Smooth muscle cell (in vitro differentiated cells): ENCODE results near the gene SLAMF7. TPM values are rescaled to one million over a fixed set of nuclear protein-coding genes. Genes with fewer than 3 reads are reported as not detected.
"Not testable (repeated sequence)": the region's sequence is repeated elsewhere in the genome, so short reads cannot be mapped to it uniquely, and the experiment has no call there.

Experiments used
- DNase-seq: peaks from one replicate; lab custom pipeline; 2025; ENCODE audit not compliant: unreplicated experiment; lab: John Stamatoyannopoulos, UW
- H2AFZ ChIP-seq: fragments of 200-600 bp; sonication (generic); 2 replicates; pipeline ENCODE4 v1.6.0; 2016; ENCODE audit warnings: antibody characterized with exemption, low read depth, mild to moderate bottlenecking
- H3F3A ChIP-seq: fragments of 200-600 bp; sonication (generic); 2 replicates; pipeline ENCODE4 v1.6.0; 2017; ENCODE audit warnings: antibody characterized with exemption, low read depth
- H3K27ac ChIP-seq: fragments of 200-600 bp; sonication (generic); 2 replicates; pipeline ENCODE4 v1.5.1; 2016; ENCODE audit warnings: low read depth, mild to moderate bottlenecking
- H3K27me3 ChIP-seq: fragments of 200-600 bp; sonication (generic); 2 replicates; pipeline ENCODE4 v1.6.1; 2016; ENCODE audit warnings: low read depth, mild to moderate bottlenecking
- H3K36me3 ChIP-seq: fragments of 200-600 bp; sonication (generic); 2 replicates; pipeline ENCODE4 v1.5.1; 2016; ENCODE audit warnings: low read depth
- H3K4me1 ChIP-seq: fragments of 200-600 bp; sonication (generic); 2 replicates; pipeline ENCODE4 v1.5.1; 2016; ENCODE audit warnings: low read depth
- H3K4me2 ChIP-seq: fragments of 200-600 bp; sonication (generic); 2 replicates; pipeline ENCODE4 v1.6.0; 2016; ENCODE audit warnings: mild to moderate bottlenecking
- H3K4me3 ChIP-seq: fragments of 200-600 bp; sonication (generic); 2 replicates; pipeline ENCODE4 v1.5.1; 2016; ENCODE audit warnings: mild to moderate bottlenecking
- H3K79me2 ChIP-seq: fragments of 200-600 bp; sonication (generic); 2 replicates; pipeline ENCODE4 v1.6.0; 2016; ENCODE audit warnings: low read depth, mild to moderate bottlenecking
- H3K9ac ChIP-seq: fragments of 200-600 bp; sonication (generic); 2 replicates; pipeline ENCODE4 v1.6.0; 2016; ENCODE audit warnings: low read depth
- H3K9me3 ChIP-seq: fragments of 200-600 bp; sonication (generic); replicated peaks from 2 replicates; pipeline ENCODE4 v1.5.1; 2016; ENCODE audit warnings: low read depth
- H4K20me1 ChIP-seq: fragments of 200-600 bp; sonication (generic); 2 replicates; pipeline ENCODE4 v1.6.0; 2016; ENCODE audit warnings: low read depth
- WGBS: methylation state at CpG from one replicate; pipeline ENCODE4 v1.1.7; 2016; ENCODE audit warnings: low lambda C conversion rate; 5-methylcytosine and 5-hydroxymethylcytosine counted together
- polyA plus RNA-seq: library from polyadenylated mRNA; unstranded; fragments of >200 nt; fragmentation: Nextera tagmentation; extraction: Ambion mirVana; gene quantifications from 2 replicates; pipeline ENCODE4 v1.2.1, GENCODE V29; 2016
- total RNA-seq: library from RNA; depleted of rRNA; stranded (reverse); fragments of >200 nt; gene quantifications from 2 replicates; pipeline ENCODE4 v1.2.3, GENCODE V29; 2014
- TF ChIP-seq, protein P1 (sequence below): fragments of 200-600 bp; sonication (generic); IDR thresholded peaks from 2 replicates; pipeline ENCODE4 v1.5.1; 2017; ENCODE audit warnings: borderline replicate concordance, mild to moderate bottlenecking, antibody characterized with exemption; ENCODE audit not compliant: insufficient read depth, poor library complexity, severe bottlenecking

Gene SLAMF7
- total and polyA plus RNA-seq, 2 experiments from 2014 or later = not detected

DNA sequence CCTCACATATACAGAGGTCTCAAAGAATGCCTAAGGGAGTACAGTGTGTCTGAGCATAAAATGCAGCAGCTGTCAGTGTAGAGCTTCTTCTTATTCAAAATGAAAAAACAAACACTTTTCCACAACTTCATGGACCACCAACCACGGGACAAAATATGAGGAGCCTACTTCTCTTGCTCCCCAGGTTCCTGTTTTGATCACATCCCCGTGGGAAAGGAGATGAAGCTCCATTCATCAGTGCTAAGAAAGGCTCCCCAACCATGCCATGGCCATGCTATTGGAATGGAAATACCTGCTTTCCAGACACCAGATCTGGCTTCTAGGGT lies 27.8 kb upstream of the SLAMF7 start:
- no peaks in the 10 kb centered on the region for H3K79me2 ChIP-seq
- TF ChIP-seq, protein P1, sequence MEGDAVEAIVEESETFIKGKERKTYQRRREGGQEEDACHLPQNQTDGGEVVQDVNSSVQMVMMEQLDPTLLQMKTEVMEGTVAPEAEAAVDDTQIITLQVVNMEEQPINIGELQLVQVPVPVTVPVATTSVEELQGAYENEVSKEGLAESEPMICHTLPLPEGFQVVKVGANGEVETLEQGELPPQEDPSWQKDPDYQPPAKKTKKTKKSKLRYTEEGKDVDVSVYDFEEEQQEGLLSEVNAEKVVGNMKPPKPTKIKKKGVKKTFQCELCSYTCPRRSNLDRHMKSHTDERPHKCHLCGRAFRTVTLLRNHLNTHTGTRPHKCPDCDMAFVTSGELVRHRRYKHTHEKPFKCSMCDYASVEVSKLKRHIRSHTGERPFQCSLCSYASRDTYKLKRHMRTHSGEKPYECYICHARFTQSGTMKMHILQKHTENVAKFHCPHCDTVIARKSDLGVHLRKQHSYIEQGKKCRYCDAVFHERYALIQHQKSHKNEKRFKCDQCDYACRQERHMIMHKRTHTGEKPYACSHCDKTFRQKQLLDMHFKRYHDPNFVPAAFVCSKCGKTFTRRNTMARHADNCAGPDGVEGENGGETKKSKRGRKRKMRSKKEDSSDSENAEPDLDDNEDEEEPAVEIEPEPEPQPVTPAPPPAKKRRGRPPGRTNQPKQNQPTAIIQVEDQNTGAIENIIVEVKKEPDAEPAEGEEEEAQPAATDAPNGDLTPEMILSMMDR = no peak
- no peak overlapping the region for H3K4me3 ChIP-seq
- no peak for DNase-seq
- no peaks in the 10 kb centered on the region for H3F3A ChIP-seq
- H3K4me2 ChIP-seq = no peak overlapping the region
- no peak overlapping the region for H3K9ac ChIP-seq
- no peak overlapping the region for H3K27ac ChIP-seq
- WGBS = 88% methylated on average over 2 of the region's 2 CpGs
- no peak overlapping the region for H2AFZ ChIP-seq
- no peaks in the 10 kb centered on the region for H3K4me1 ChIP-seq
- H4K20me1 ChIP-seq = no peaks in the 10 kb centered on the region
- H3K27me3 ChIP-seq = no peaks in the 10 kb centered on the region
- H3K9me3 ChIP-seq = no peaks in the 10 kb centered on the region
- H3K36me3 ChIP-seq = no peaks in the 10 kb centered on the region

- H3K4me3 ChIP-seq = no peak within 1 kb of the TSS
- 50% methylated on average over 9 of the region's 9 CpGs for WGBS
- H3K27ac ChIP-seq = no peak within 1 kb of the TSS
- no peaks in the 10 kb centered on the region for H3K27me3 ChIP-seq
- no peaks in the 10 kb centered on the region for H3F3A ChIP-seq
- H2AFZ ChIP-seq = no peak within 1 kb of the TSS
- H3K4me1 ChIP-seq = no peaks in the 10 kb centered on the region
- TF ChIP-seq, protein P1 = no peak
- DNase-seq = no peak
- H3K4me2 ChIP-seq = peak within 1 kb of the TSS; percentile 26
- no peaks in the 10 kb centered on the region for H4K20me1 ChIP-seq
- no peaks in the 10 kb centered on the region for H3K36me3 ChIP-seq
- H3K9ac ChIP-seq = no peak within 1 kb of the TSS
- H3K79me2 ChIP-seq = no peaks in the 10 kb centered on the region
- no peaks in the 10 kb centered on the region for H3K9me3 ChIP-seq
Observed at GRCh38 chr1:160711602-160712311, 27.3 kb upstream of the SLAMF7 start, which contains the start of gene CD48. CD48 (minus strand) TSS chr1:160711822; CDS start chr1:160711763, 59 bp downstream.

DNA sequence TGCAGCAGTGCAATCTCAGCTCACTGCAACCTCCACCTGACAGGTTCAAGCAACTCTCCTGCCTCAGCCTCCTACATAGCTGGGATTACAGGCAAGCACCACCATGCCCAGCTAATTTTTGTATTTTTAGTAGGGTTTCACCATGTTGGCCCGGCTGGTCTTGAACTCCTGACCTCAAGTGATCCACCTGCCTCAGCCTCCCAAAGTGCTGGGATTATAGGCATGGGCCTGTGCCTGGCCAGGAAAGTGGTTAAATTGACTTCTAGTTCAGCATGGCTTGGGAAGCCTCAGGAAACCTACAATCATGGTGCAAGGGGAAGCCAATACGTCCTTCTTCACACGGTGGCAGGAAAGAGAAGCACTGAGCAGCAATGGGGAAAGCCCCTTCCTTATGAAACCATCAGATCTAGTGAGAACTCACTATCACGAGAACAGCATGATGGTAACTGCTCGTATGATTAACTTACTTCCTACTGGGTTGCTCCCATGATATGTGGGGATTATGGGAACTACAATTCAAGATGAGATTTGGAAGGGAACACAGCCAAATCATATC lies 26.4 kb upstream of the SLAMF7 start:
- not testable (repeated sequence) for H3K9me3 ChIP-seq, H4K20me1 ChIP-seq, H3F3A ChIP-seq, H3K27ac ChIP-seq, DNase-seq, H3K4me2 ChIP-seq, H3K27me3 ChIP-seq, H3K36me3 ChIP-seq, H3K4me1 ChIP-seq, H3K9ac ChIP-seq, H3K79me2 ChIP-seq, H2AFZ ChIP-seq, H3K4me3 ChIP-seq
- 82% methylated on average over 5 of the region's 5 CpGs for WGBS

GRCh38 chr1:160713161-160713560 lies 25.9 kb upstream of the SLAMF7 start:
- no peaks in the 10 kb centered on the region for H3K4me1 ChIP-seq
- WGBS = 62% methylated on average over 1 of the region's 1 CpG
- no peaks in the 10 kb centered on the region for H3K79me2 ChIP-seq
- H3K9ac ChIP-seq = no peak overlapping the region
- H3K27me3 ChIP-seq = no peaks in the 10 kb centered on the region
- TF ChIP-seq, protein P1 = no peak
- H3K27ac ChIP-seq = no peak overlapping the region
- no peak overlapping the region for H3K4me3 ChIP-seq
- no peaks in the 10 kb centered on the region for H3F3A ChIP-seq
- H3K36me3 ChIP-seq = no peaks in the 10 kb centered on the region
- no peaks in the 10 kb centered on the region for H3K9me3 ChIP-seq
- no peak for DNase-seq
- H2AFZ ChIP-seq = no peak overlapping the region
- no peak overlapping the region for H3K4me2 ChIP-seq
- no peaks in the 10 kb centered on the region for H4K20me1 ChIP-seq

GRCh38 chr1:160714034-160714648 lies 24.9 kb upstream of the SLAMF7 start:
- not testable (repeated sequence) for H3K36me3 ChIP-seq, H3K4me2 ChIP-seq

More at GRCh38 chr1:160714034-160714648, 24.9 kb upstream of the SLAMF7 start:
- not testable (repeated sequence) for H3K4me3 ChIP-seq, H2AFZ ChIP-seq, H3K27ac ChIP-seq, H3K27me3 ChIP-seq, H3F3A ChIP-seq, H3K9ac ChIP-seq, H4K20me1 ChIP-seq, H3K4me1 ChIP-seq, H3K79me2 ChIP-seq, H3K9me3 ChIP-seq, DNase-seq
- WGBS = 94% methylated on average over 5 of the region's 5 CpGs
